Measurements from ENCODE around the gene RNASEH2B.

The RNASEH2B gene

GRCh38 chr13:50909605-50910484, at the start of gene RNASEH2B:
Gene RNASEH2B (plus strand): TSS chr13:50909791. CDS start chr13:50910077, 286 bp downstream.
- DNase-seq, result peak; percentile 75
- in situ Hi-C loops (cut with HindIII; ENCODE audit: low pct_ligation_motif_present, low pct_unique_long_range_greater_than_20kb, low sequenced_read_pairs), result no loop called here

GRCh38 chr13:50864492-50864891, 45.1 kb upstream of the RNASEH2B start:
- in situ Hi-C loops (cut with HindIII; ENCODE audit: low pct_ligation_motif_present, low pct_unique_long_range_greater_than_20kb, low sequenced_read_pairs), result no loop called here

GRCh38 chr13:50866817-50867636, 42.6 kb upstream of the RNASEH2B start:
- DNase-seq, result no peak
- in situ Hi-C loops (cut with HindIII; ENCODE audit: low pct_ligation_motif_present, low pct_unique_long_range_greater_than_20kb, low sequenced_read_pairs), result no loop called here

More at GRCh38 chr13:50864492-50864891, 45.1 kb upstream of the RNASEH2B start:
- no peak for DNase-seq

GRCh38 chr13:50867637-50867945, 42.0 kb upstream of the RNASEH2B start:
- in situ Hi-C loops (cut with HindIII; ENCODE audit: low pct_ligation_motif_present, low pct_unique_long_range_greater_than_20kb, low sequenced_read_pairs), result no loop called here
- no peak for DNase-seq

GRCh38 chr13:50871405-50871804, 38.2 kb upstream of the RNASEH2B start:
- in situ Hi-C loops (cut with HindIII; ENCODE audit: low pct_ligation_motif_present, low pct_unique_long_range_greater_than_20kb, low sequenced_read_pairs), result no loop called here
- DNase-seq, result no peak

GRCh38 chr13:50873467-50873866, 36.1 kb upstream of the RNASEH2B start:
- in situ Hi-C loops (cut with HindIII; ENCODE audit: low pct_ligation_motif_present, low pct_unique_long_range_greater_than_20kb, low sequenced_read_pairs), result no loop called here
- no peak for DNase-seq

GRCh38 chr13:50873991-50874390, 35.6 kb upstream of the RNASEH2B start:
- in situ Hi-C loops (cut with HindIII; ENCODE audit: low pct_ligation_motif_present, low pct_unique_long_range_greater_than_20kb, low sequenced_read_pairs), result no loop called here
- DNase-seq, result no peak

- no peak for DNase-seq
- in situ Hi-C loops (cut with HindIII; ENCODE audit: low pct_ligation_motif_present, low pct_unique_long_range_greater_than_20kb, low sequenced_read_pairs), result no loop called here
Observed at GRCh38 chr13:50882816-50883435, 26.7 kb upstream of the RNASEH2B start.

GRCh38 chr13:50883728-50884127, 25.9 kb upstream of the RNASEH2B start:
- in situ Hi-C loops (cut with HindIII; ENCODE audit: low pct_ligation_motif_present, low pct_unique_long_range_greater_than_20kb, low sequenced_read_pairs), result no loop called here
- no peak for DNase-seq

- in situ Hi-C loops (cut with HindIII; ENCODE audit: low pct_ligation_motif_present, low pct_unique_long_range_greater_than_20kb, low sequenced_read_pairs), result no loop called here
- no peak for DNase-seq
Observed at GRCh38 chr13:50884265-50884664, 25.3 kb upstream of the RNASEH2B start.

- no peak for DNase-seq
- in situ Hi-C loops (cut with HindIII; ENCODE audit: low pct_ligation_motif_present, low pct_unique_long_range_greater_than_20kb, low sequenced_read_pairs), result no loop called here
Observed at GRCh38 chr13:50887151-50887550, 22.4 kb upstream of the RNASEH2B start.

GRCh38 chr13:50888362-50888761, 21.2 kb upstream of the RNASEH2B start:
- in situ Hi-C loops (cut with HindIII; ENCODE audit: low pct_ligation_motif_present, low pct_unique_long_range_greater_than_20kb, low sequenced_read_pairs), result no loop called here
- no peak for DNase-seq

- in situ Hi-C loops (cut with HindIII; ENCODE audit: low pct_ligation_motif_present, low pct_unique_long_range_greater_than_20kb, low sequenced_read_pairs), result no loop called here
- DNase-seq, result no peak
Observed at GRCh38 chr13:50889317-50889716, 20.3 kb upstream of the RNASEH2B start.

GRCh38 chr13:50891206-50891605, 18.4 kb upstream of the RNASEH2B start:
- in situ Hi-C loops (cut with HindIII; ENCODE audit: low pct_ligation_motif_present, low pct_unique_long_range_greater_than_20kb, low sequenced_read_pairs), result no loop called here

GRCh38 chr13:50892210-50892944, 17.2 kb upstream of the RNASEH2B start:
- no peak for DNase-seq
- in situ Hi-C loops (cut with HindIII; ENCODE audit: low pct_ligation_motif_present, low pct_unique_long_range_greater_than_20kb, low sequenced_read_pairs), result no loop called here

More at GRCh38 chr13:50891206-50891605, 18.4 kb upstream of the RNASEH2B start:
- DNase-seq, result no peak

- in situ Hi-C loops (cut with HindIII; ENCODE audit: low pct_ligation_motif_present, low pct_unique_long_range_greater_than_20kb, low sequenced_read_pairs), result no loop called here
Observed at GRCh38 chr13:50893211-50893852, 16.3 kb upstream of the RNASEH2B start.

GRCh38 chr13:50894012-50894411, 15.6 kb upstream of the RNASEH2B start:
- in situ Hi-C loops (cut with HindIII; ENCODE audit: low pct_ligation_motif_present, low pct_unique_long_range_greater_than_20kb, low sequenced_read_pairs), result no loop called here
- DNase-seq, result no peak

More at GRCh38 chr13:50893211-50893852, 16.3 kb upstream of the RNASEH2B start:
- no peak for DNase-seq

GRCh38 chr13:50894504-50894903, 15.1 kb upstream of the RNASEH2B start:
- no peak for DNase-seq
- in situ Hi-C loops (cut with HindIII; ENCODE audit: low pct_ligation_motif_present, low pct_unique_long_range_greater_than_20kb, low sequenced_read_pairs), result no loop called here
